Fibroblast of lung (primary cell): ENCODE results near the gene ANKRD52. TPM values are rescaled to one million over a fixed set of nuclear protein-coding genes. Genes with fewer than 3 reads are reported as not detected.

Source experiments
- DNase-seq, 2 donors: peaks; one replicate each; pipeline versions ENCODE4 v3.0.0 to v3.0.0-alpha.2; 2010; ENCODE audit warnings: low read depth in 2 of 2
- H2AFZ ChIP-seq: 2 replicates; pipeline ENCODE4 v1.5.1; 2012; ENCODE audit warnings: low read length, control low read depth, inconsistent platforms
- H3K27ac ChIP-seq: 2 replicates; pipeline ENCODE4 v1.5.1; 2011; ENCODE audit warnings: low read length, control low read depth; ENCODE audit not compliant: insufficient read depth
- H3K27me3 ChIP-seq: 2 replicates; pipeline ENCODE4 v1.5.1; 2011; ENCODE audit warnings: mild to moderate bottlenecking, low read length; ENCODE audit not compliant: control insufficient read depth, insufficient read depth
- H3K36me3 ChIP-seq: 2 replicates; pipeline ENCODE4 v1.5.1; 2011; ENCODE audit warnings: low read length; ENCODE audit not compliant: control insufficient read depth, insufficient read depth
- H3K4me1 ChIP-seq: 2 replicates; pipeline ENCODE4 v1.5.1; 2011; ENCODE audit warnings: low read length; ENCODE audit not compliant: control insufficient read depth, insufficient read depth; ENCODE audit errors: extremely low read depth
- H3K4me2 ChIP-seq: 2 replicates; pipeline ENCODE4 v1.5.1; 2011; ENCODE audit warnings: low read length, control low read depth; ENCODE audit not compliant: insufficient read depth; ENCODE audit errors: extremely low read depth
- H3K4me3 ChIP-seq, 4 experiments: fragments of 200-600 bp in 1 of 4; sonication (generic) in 1 of 4; replicated peaks in 1 of 4; 2 replicates each; pipeline ENCODE4 v1.5.1; 2011 to 2016; ENCODE audit warnings: low read length in 4 of 4, low read depth in 3 of 4, mild to moderate bottlenecking in 3 of 4, control low read depth in 2 of 4, inconsistent platforms in 1 of 4, mixed read lengths in 1 of 4; ENCODE audit not compliant: insufficient read depth in 1 of 4; ENCODE audit errors: control extremely low read depth in 1 of 4
- H3K79me2 ChIP-seq: 2 replicates; pipeline ENCODE4 v1.5.1; 2012; ENCODE audit warnings: mild to moderate bottlenecking, low read length, inconsistent platforms; ENCODE audit not compliant: control insufficient read depth, insufficient read depth
- H3K9ac ChIP-seq: 2 replicates; pipeline ENCODE4 v1.5.1; 2011; ENCODE audit warnings: mild to moderate bottlenecking, low read length, control low read depth; ENCODE audit not compliant: insufficient read depth
- H3K9me3 ChIP-seq: 2 replicates; pipeline ENCODE4 v1.5.1; 2012; ENCODE audit warnings: low read depth, low read length; ENCODE audit not compliant: control insufficient read depth, insufficient read depth
- H4K20me1 ChIP-seq: 2 replicates; pipeline ENCODE4 v1.5.1; 2011; ENCODE audit warnings: low read length; ENCODE audit not compliant: control insufficient read depth, insufficient read depth; ENCODE audit errors: extremely low read depth
- EZH2 ChIP-seq: IDR thresholded peaks from 2 replicates; pipeline ENCODE4 v1.5.1; 2012; ENCODE audit warnings: low read length, control low read depth, mild to moderate bottlenecking; ENCODE audit errors: missing control alignments
- polyA plus RNA-seq, 2 donors: library from polyadenylated mRNA; depleted of rRNA in 1 of 2; stranded (reverse) in 1 of 2; unstranded in 1 of 2; fragments of >200 nt; gene quantifications; 2 replicates each; pipeline ENCODE4 v1.2.1, GENCODE V29; 2011 to 2012; ENCODE audit warnings: missing spikeins in 1 of 2
- total RNA-seq: library from RNA; depleted of rRNA; stranded (reverse); fragments of >200 nt; gene quantifications from 2 replicates; pipeline ENCODE4 v1.2.1, GENCODE V29; 2014
- TF ChIP-seq, protein P1 (sequence below), 2 donors: IDR thresholded peaks in 1 of 2; conservative IDR thresholded peaks in 1 of 2; 1 replicate in 1 of 2; 2 replicates in 1 of 2; pipeline ENCODE4 v1.5.1; 2011 to 2012; ENCODE audit warnings: low read length in 2 of 2, control low read depth in 1 of 2, inconsistent platforms in 1 of 2, low read depth in 1 of 2, mild to moderate bottlenecking in 1 of 2

ANKRD52 gene
- total and polyA plus RNA-seq, 2 donors (not counting 1 experiment from before 2014, with no cell fraction given) = 12.2 to 14.9 TPM

DNA sequence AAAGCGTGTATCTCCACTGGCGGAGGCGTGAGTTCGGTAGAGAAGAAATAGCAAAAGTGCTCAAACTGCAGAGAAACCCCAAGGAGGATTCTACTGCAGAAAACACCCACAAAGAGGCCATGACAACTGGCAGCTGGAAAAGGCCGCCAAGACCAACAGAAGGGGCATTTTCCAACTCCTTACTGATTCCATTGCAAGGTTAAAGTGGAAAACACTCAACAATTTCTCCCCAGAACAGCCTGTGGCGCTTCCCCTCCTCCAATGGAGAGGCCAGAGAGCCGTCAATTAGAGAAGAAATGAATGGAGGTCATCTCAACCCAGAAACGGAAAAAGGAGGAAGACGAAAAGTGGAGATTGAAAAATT lies 618 bp upstream of the ANKRD52 start:
- H3K4me1 ChIP-seq = peaks cover 15% of the 10 kb centered on the region
- H2AFZ ChIP-seq = peak overlapping the region; percentile 74
- H3K27ac ChIP-seq = peak overlapping the region; percentile 80
- no peak for TF ChIP-seq EZH2
- TF ChIP-seq, protein P1, sequence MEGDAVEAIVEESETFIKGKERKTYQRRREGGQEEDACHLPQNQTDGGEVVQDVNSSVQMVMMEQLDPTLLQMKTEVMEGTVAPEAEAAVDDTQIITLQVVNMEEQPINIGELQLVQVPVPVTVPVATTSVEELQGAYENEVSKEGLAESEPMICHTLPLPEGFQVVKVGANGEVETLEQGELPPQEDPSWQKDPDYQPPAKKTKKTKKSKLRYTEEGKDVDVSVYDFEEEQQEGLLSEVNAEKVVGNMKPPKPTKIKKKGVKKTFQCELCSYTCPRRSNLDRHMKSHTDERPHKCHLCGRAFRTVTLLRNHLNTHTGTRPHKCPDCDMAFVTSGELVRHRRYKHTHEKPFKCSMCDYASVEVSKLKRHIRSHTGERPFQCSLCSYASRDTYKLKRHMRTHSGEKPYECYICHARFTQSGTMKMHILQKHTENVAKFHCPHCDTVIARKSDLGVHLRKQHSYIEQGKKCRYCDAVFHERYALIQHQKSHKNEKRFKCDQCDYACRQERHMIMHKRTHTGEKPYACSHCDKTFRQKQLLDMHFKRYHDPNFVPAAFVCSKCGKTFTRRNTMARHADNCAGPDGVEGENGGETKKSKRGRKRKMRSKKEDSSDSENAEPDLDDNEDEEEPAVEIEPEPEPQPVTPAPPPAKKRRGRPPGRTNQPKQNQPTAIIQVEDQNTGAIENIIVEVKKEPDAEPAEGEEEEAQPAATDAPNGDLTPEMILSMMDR (conservative IDR thresholded peaks at IDR 0.05 in 1 of 2, IDR thresholded peaks at IDR 0.05 in 1 of 2; ENCODE audit: low read depth in 1 of 2, low read length in 2 of 2) = no peak
- peak overlapping the region; percentile 81 for H3K9ac ChIP-seq
- H4K20me1 ChIP-seq = no peaks in the 10 kb centered on the region
- no peaks in the 10 kb centered on the region for H3K27me3 ChIP-seq
- DNase-seq = no peak
- peak overlapping the region; percentile 86 for H3K4me2 ChIP-seq
- no peaks in the 10 kb centered on the region for H3K9me3 ChIP-seq
- peaks cover 16% of the 10 kb centered on the region for H3K36me3 ChIP-seq
- H3K4me3 ChIP-seq = peak overlapping the region; percentile 43 to 82 (median 60)
- H3K79me2 ChIP-seq = peaks cover 34% of the 10 kb centered on the region

DNA sequence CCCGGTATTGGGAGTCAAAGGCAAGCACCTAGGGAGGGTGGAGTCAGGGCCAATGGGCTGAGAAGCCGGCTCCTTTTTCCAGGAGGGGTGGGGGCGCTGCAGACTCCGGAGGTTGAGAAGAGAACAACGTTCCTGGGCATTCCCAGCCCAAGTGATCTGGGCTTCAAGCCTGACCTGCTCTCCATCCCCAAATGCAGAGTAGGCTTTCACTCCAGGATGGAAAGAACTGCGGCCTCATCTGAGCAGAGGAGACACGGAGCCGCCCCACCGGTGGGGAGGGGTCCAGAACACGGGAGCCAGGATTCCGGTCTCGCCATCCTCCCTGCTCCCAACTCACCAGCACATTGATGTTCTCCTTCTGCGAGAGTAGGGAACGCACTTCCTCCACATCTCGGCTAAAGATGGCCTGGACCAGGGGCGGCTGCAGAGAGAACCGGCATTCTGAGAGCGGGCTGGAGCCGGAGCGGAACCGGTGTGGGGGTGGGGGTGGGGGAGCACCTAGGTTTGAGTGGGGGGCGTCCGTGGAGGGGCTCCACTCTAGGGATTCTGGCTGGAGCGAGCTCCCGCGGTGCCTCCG lies 605 bp downstream of the ANKRD52 start:
- peak in 1 of 2 donors; percentile 46 for DNase-seq

DNA sequence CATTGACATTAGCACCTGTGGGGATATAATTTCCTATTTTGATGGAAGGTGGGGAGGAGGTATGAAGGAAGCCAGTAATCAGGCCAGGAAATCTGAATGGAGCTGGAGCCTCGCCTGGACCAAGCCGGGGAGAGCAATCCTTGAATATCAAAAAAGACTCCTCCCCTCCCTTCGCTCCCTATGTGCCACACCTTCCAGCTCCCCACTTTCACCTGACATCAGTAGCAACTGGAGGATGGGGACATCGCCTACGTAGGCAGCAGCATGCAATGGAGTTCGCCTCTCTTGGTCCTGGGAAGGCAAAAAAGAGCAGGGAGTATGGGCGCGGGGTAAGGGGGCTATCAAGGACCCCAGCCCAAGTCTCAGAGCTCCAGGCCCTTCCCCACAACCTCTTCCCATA lies 1.1 kb downstream of the ANKRD52 start:
- Histone ChIP-seq H3K9ac (peak overlapping the region; percentile 81), H4K20me1 (no peaks in the 10 kb centered on the region), H3K4me2 (peak overlapping the region; percentile 92), H3K27me3 (no peaks in the 10 kb centered on the region), H3K4me3 (peak overlapping the region; percentile 81 to 85 (median 83)), H3K79me2 (peaks cover 34% of the 10 kb centered on the region), H2AFZ (no peak overlapping the region), H3K36me3 (peaks cover 28% of the 10 kb centered on the region), H3K4me1 (peaks cover 13% of the 10 kb centered on the region), H3K9me3 (no peaks in the 10 kb centered on the region), H3K27ac (peak overlapping the region; percentile 6)
- no peak for DNase-seq
- TF ChIP-seq, protein P1 (conservative IDR thresholded peaks at IDR 0.05 in 1 of 2, IDR thresholded peaks at IDR 0.05 in 1 of 2; ENCODE audit: low read depth in 1 of 2, low read length in 2 of 2) = no peak
- TF ChIP-seq EZH2 = no peak

More for the DNA sequence above, 605 bp downstream of the ANKRD52 start:
- Histone ChIP-seq H3K4me2 (peak overlapping the region; percentile 92), H3K79me2 (peaks cover 34% of the 10 kb centered on the region), H4K20me1 (no peaks in the 10 kb centered on the region), H3K9ac (peak overlapping the region; percentile 81), H3K4me1 (peaks cover 15% of the 10 kb centered on the region), H3K4me3 (peak overlapping the region; percentile 81 to 85 (median 83)), H3K27ac (peak overlapping the region; percentile 70), H2AFZ (no peak overlapping the region), H3K9me3 (no peaks in the 10 kb centered on the region), H3K27me3 (no peaks in the 10 kb centered on the region), H3K36me3 (peaks cover 25% of the 10 kb centered on the region)
- no peak for TF ChIP-seq EZH2
- TF ChIP-seq, protein P1 (conservative IDR thresholded peaks at IDR 0.05 in 1 of 2, IDR thresholded peaks at IDR 0.05 in 1 of 2; ENCODE audit: low read depth in 1 of 2, low read length in 2 of 2) = no peak
